Spleen (tissue), 13 donors: ENCODE data around the gene CGB1. TPM values are rescaled to one million over a fixed set of nuclear protein-coding genes. Genes with fewer than 3 reads are reported as not detected.
A peak's percentile ranks its signal among the peaks of the same experiment; 100 is the strongest.
"Not testable (repeated sequence)": the region's sequence is repeated elsewhere in the genome, so short reads cannot be mapped to it uniquely, and the experiment has no call there.

Experiments
- DNase-seq: peaks from one replicate; pipeline ENCODE4 v3.0.0-alpha.2; 2020
- H3K27ac ChIP-seq, 8 donors: fragments of 200-600 bp; sonication (generic) in 7 of 8; 1 replicate in 4 of 8; 2 replicates in 4 of 8; pipeline versions ENCODE4 v1.5.0 to v1.8.0; 2016 to 2021; ENCODE audit warnings: inconsistent platforms in 4 of 8, mild to moderate bottlenecking in 4 of 8, moderate library complexity in 1 of 8
- H3K27me3 ChIP-seq, 7 donors: fragments of 200-600 bp; sonication (generic) in 6 of 7; replicated peaks in 1 of 7; 1 replicate in 4 of 7; 2 replicates in 3 of 7; pipeline versions ENCODE4 v1.5.0 to v1.8.0; 2016 to 2021; ENCODE audit warnings: inconsistent platforms in 3 of 7, mild to moderate bottlenecking in 1 of 7
- H3K36me3 ChIP-seq, 6 donors: fragments of 200-600 bp; sonication (generic) in 5 of 6; 1 replicate in 4 of 6; 2 replicates in 2 of 6; pipeline versions ENCODE4 v1.5.0 to v1.8.0; 2016 to 2021; ENCODE audit warnings: inconsistent platforms in 2 of 6
- H3K4me1 ChIP-seq, 6 donors: fragments of 200-600 bp; sonication (generic) in 5 of 6; 1 replicate in 3 of 6; 2 replicates in 3 of 6; pipeline versions ENCODE4 v1.5.0 to v1.8.0; 2016 to 2021; ENCODE audit warnings: inconsistent platforms in 3 of 6
- H3K4me3 ChIP-seq, 8 donors: fragments of 200-600 bp; sonication (generic) in 7 of 8; 1 replicate in 4 of 8; 2 replicates in 4 of 8; pipeline versions ENCODE4 v1.5.0 to v1.8.0; 2016 to 2021; ENCODE audit warnings: inconsistent platforms in 4 of 8, mild to moderate bottlenecking in 4 of 8, moderate library complexity in 2 of 8
- H3K9me3 ChIP-seq, 8 donors: fragments of 200-600 bp; sonication (generic) in 7 of 8; 1 replicate in 4 of 8; 2 replicates in 4 of 8; pipeline versions ENCODE4 v1.5.0 to v1.8.0; 2016 to 2021; ENCODE audit warnings: inconsistent platforms in 4 of 8
- POLR2A ChIP-seq, 3 donors: fragments of 450-650 bp; IDR thresholded peaks; one replicate each; pipeline ENCODE4 v1.5.1; 2017; ENCODE audit warnings: antibody characterized with exemption in 3 of 3, mild to moderate bottlenecking in 1 of 3
- POLR2AphosphoS5 ChIP-seq, 3 donors: sonication (generic); formaldehyde crosslinking; IDR thresholded peaks; one replicate each; pipeline ENCODE4 v1.5.1; 2017; ENCODE audit warnings: antibody characterized with exemption in 3 of 3
- WGBS, 5 donors: extraction: QIAGEN DNeasy Blood & Tissue Kit in 3 of 5; methylation state at CpG; one replicate each; pipeline versions ENCODE4 v1.1.5 to v1.1.7; 2013 to 2018; 5-methylcytosine and 5-hydroxymethylcytosine counted together
- intact Hi-C: fragments of 100-400 bp; cut with DNase I; formaldehyde crosslinking; loops from one replicate; pipeline ENCODE4 v1.15.0; 2023; ENCODE audit warnings: low total_unique reads
- long read RNA-seq, 2 donors: transcript quantifications; one replicate each; lab custom pipeline, GENCODE V29; 2026
- polyA plus RNA-seq, 3 donors: library from polyadenylated mRNA; stranded (reverse); fragments of 200-250 nt; gene quantifications; one replicate each; pipeline ENCODE4 v1.2.1, GENCODE V29; 2013
- total RNA-seq, 7 donors: library from RNA; depleted of rRNA in 3 of 7; stranded (reverse); fragments of >200 nt in 3 of 7; fragmentation: NEBNext Ultra II Directional in 4 of 7; extraction: Animal tissue kit (Norgen Biotek cat#: 25700) in 4 of 7; gene quantifications; one replicate each; pipeline versions ENCODE4 v1.1.0 to v1.2.1, GENCODE V29; 2016 to 2021
- TF ChIP-seq, protein P1 (sequence below), 11 experiments: fragments of 200-600 bp in 7 of 11; fragments of 450-650 bp in 4 of 11; sonication (generic) in 4 of 11; IDR thresholded peaks in 8 of 11; conservative IDR thresholded peaks in 3 of 11; 1 replicate in 7 of 11; 2 replicates in 4 of 11; pipeline versions ENCODE4 v1.4.0 to v1.8.0; 2016 to 2021; ENCODE audit warnings: antibody characterized with exemption in 11 of 11, inconsistent platforms in 4 of 11, mild to moderate bottlenecking in 1 of 11
- donor health status: healthy with polysubstance abuse.
- donor health status: DM: no; HTN: no; CAD: no; lungs with moderate emphysema.
- donor health status: DM: no; HTN: no; CAD: no.
- donor health status: Bipolar disorder and iron deficiency.
- donor health status: healthy.
- donor health status: DM: no; HTN: no; CAD: no.
- donor health status: DM: yes; HTN: yes; CAD: no.

Gene CGB1
- total RNA-seq (not detected), polyA plus RNA-seq (under 1 TPM in 1 of 3 donors, not detected in 2; 0.35 TPM)
- long read RNA-seq, donor 1, result 0 reads
- long read RNA-seq, donor 2, result 0 reads

DNA sequence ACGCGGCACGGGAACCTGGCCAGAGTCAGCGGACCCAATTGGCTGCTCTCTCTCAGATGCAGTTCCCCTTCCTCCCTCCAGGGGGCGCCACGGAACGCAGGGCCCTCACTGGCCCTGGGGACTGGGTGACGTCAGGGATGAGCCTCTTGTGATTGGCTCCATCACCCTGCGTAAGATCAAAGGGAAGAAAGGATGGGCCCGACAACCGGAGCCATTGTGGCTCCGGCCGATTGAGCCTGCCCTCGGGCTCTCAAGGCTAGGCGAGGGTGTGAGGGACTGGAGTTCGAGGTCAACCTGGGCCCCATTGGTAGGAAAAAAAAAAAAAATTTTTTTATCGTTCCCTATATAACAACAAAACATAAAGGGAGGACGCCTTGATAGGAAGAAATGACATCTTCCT is at the start of gene CGB1:
TSS of gene CGB1 (minus strand) at position 81 of the 400 bp plus-strand sequence. CDS start 184 bp downstream, outside the sequence.
- intact Hi-C loops, H3K36me3 ChIP-seq, H3K4me3 ChIP-seq, DNase-seq, H3K27ac ChIP-seq, H3K9me3 ChIP-seq, H3K4me1 ChIP-seq, H3K27me3 ChIP-seq: not testable (repeated sequence)
- 50 to 67% (median 54%) methylated on average over 17 to 18 of the region's 18 CpGs for WGBS, 5 donors
- TF ChIP-seq, protein P1, sequence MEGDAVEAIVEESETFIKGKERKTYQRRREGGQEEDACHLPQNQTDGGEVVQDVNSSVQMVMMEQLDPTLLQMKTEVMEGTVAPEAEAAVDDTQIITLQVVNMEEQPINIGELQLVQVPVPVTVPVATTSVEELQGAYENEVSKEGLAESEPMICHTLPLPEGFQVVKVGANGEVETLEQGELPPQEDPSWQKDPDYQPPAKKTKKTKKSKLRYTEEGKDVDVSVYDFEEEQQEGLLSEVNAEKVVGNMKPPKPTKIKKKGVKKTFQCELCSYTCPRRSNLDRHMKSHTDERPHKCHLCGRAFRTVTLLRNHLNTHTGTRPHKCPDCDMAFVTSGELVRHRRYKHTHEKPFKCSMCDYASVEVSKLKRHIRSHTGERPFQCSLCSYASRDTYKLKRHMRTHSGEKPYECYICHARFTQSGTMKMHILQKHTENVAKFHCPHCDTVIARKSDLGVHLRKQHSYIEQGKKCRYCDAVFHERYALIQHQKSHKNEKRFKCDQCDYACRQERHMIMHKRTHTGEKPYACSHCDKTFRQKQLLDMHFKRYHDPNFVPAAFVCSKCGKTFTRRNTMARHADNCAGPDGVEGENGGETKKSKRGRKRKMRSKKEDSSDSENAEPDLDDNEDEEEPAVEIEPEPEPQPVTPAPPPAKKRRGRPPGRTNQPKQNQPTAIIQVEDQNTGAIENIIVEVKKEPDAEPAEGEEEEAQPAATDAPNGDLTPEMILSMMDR (IDR thresholded peaks at IDR 0.05 in 8 of 11, conservative IDR thresholded peaks at IDR 0.05 in 3 of 11), result peak in 4 of 11 experiments; percentile 11 to 47 (median 32)

DNA sequence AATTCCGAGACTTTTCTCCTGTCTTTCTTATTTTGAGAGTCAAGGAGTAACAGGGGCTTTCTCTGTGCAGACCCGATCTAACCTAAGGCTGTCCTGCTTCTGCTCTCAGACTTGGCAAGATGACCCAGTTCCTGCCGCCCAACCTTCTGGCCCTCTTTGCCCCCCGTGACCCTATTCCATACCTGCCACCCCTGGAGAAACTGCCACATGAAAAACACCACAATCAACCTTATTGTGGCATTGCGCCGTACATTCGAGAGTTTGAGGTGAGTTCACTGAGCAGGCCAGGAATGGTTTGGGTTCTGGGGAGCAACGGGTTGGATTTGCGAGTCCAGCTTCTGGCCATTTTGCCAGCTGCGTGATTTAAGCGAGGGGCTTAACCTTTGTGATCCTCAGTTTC is 49.6 kb upstream of the CGB1 start:
- Histone ChIP-seq H3K4me1 (peaks cover 21 to 60% (median 41%) of the 10 kb centered on the region in 6 donors), H3K4me3 (peak overlapping the region; percentile 75 to 99 (median 95)), H3K27ac (peak overlapping the region in 5 of 8 donors; percentile 89 to 96 (median 93)), H3K9me3 (no peaks in the 10 kb centered on the region), H3K36me3 (peaks cover 2 to 50% (median 35%) of the 10 kb centered on the region in 6 donors), H3K27me3 (no peaks in the 10 kb centered on the region)
- TF ChIP-seq POLR2AphosphoS5 (IDR thresholded peaks at IDR 0.05), result no peak
- TF ChIP-seq, protein P1 (IDR thresholded peaks at IDR 0.05 in 8 of 11, conservative IDR thresholded peaks at IDR 0.05 in 3 of 11), result no peak
- no peak for TF ChIP-seq POLR2A (IDR thresholded peaks at IDR 0.05)
- 47 to 57% (median 55%) methylated on average over 11 of the region's 11 CpGs for WGBS, 5 donors
- intact Hi-C loops, result no loop called here
- no peak for DNase-seq

DNA sequence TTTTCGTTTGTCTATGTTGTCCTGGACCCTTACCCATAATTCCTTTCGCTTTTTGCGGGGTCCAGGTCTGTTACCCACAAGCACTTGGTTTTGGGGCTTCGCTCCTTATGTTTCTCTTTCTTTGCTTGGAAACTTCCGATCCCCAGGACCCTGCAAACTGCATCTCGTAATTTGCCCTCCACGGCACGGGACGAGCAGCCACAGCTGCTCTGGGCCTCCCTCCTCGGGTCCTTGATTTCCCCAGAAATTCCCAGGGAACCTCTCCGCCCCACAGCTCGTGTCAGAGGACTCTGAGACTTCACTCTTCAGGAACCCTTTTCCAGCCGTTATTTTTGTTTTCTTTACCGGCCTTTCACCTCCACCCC is 49.2 kb upstream of the CGB1 start:
- TF ChIP-seq POLR2AphosphoS5 (IDR thresholded peaks at IDR 0.05) (no peak), POLR2A (IDR thresholded peaks at IDR 0.05) (no peak)
- TF ChIP-seq, protein P1 (IDR thresholded peaks at IDR 0.05 in 8 of 11, conservative IDR thresholded peaks at IDR 0.05 in 3 of 11), result no peak
- 1 to 2% (median 1%) methylated on average over 14 of the region's 14 CpGs for WGBS, 5 donors
- Histone ChIP-seq H3K36me3 (peaks cover 2 to 46% (median 31%) of the 10 kb centered on the region in 6 donors), H3K4me3 (peak overlapping the region; percentile 75 to 99 (median 95)), H3K27ac (peak overlapping the region; percentile 86 to 96 (median 92)), H3K27me3 (no peaks in the 10 kb centered on the region), H3K9me3 (no peaks in the 10 kb centered on the region), H3K4me1 (peaks cover 21 to 58% (median 41%) of the 10 kb centered on the region in 6 donors)
- no peak for DNase-seq
- intact Hi-C loops, result no loop called here

DNA sequence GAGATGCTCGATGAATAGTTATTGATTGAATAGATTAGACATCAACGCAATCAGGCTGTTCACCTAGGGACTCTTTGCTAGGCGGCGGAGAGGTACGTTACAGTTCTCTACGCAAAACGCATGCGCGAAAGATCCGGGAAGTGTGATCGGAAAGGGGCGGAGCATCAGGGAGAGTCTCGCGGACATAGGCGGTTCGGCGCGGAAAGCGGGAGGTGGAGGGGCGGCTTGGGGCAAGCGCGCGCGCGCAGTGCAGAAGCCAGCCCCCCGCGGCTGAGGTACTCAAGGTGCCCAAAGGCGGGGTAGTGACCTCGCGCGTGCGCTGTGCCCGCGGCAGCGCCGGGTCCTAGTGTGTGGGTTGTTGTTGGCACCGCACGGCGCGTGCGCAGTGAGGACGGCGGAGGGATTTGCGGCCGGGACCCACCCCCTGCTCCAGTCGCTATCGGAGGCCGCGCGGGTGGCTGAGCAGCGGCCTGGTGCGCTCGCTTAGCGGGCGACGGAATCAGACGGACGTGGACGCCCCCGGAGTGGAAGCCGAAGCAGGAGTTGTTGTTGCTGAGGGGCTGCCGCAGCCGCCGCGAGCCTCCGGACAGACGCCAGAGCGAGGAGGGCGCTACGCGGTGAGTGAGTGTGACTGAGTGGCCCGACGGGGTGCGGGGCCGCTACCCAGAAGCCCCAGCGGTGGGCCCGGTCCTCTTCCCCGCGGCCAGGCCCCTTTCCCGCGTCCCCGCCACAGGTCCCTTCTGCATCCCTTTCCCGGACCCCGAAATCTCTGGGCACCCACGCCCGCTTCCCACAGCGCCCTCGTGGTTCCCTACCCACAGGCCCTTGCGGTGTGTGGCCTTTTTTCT is 48.5 kb upstream of the CGB1 start, which contains the start of gene SNRNP70:
TSS of gene SNRNP70 (plus strand) at position 432 of the 848 bp plus-strand sequence. CDS start 964 bp downstream, outside the sequence.
- intact Hi-C loops, result no loop called here
- WGBS, 5 donors, result 0 to 1% (median 0%) methylated on average over 69 to 89 of the region's 89 CpGs

More for the DNA sequence above, 48.5 kb upstream of the CGB1 start, which contains the start of gene SNRNP70:
- H3K27ac ChIP-seq, result peak within 1 kb of the TSS; percentile 86 to 96 (median 92)
- H3K27me3 ChIP-seq, result no peaks in the 10 kb centered on the region
- H3K36me3 ChIP-seq, result peaks cover 0 to 40% (median 24%) of the 10 kb centered on the region in 6 donors
- H3K4me1 ChIP-seq, result peaks cover 21 to 52% (median 41%) of the 10 kb centered on the region in 6 donors
- DNase-seq, result peak; percentile 100
- no peaks in the 10 kb centered on the region for H3K9me3 ChIP-seq
- peak within 1 kb of the TSS; percentile 75 to 99 (median 95) for H3K4me3 ChIP-seq
- TF ChIP-seq POLR2A (IDR thresholded peaks at IDR 0.05), result peak; percentile 54 to 87 (median 72)
- TF ChIP-seq POLR2AphosphoS5 (IDR thresholded peaks at IDR 0.05), result peak; percentile 97 to 98 (median 97)
- TF ChIP-seq, protein P1 (IDR thresholded peaks at IDR 0.05 in 8 of 11, conservative IDR thresholded peaks at IDR 0.05 in 3 of 11), result peak in 6 of 11 experiments; percentile 3 to 62 (median 32)
